DMS 273 treated with DMSO at 0.1 percent for 48 hours (cell line): Measurements from ENCODE around the gene BASP1.
"Not testable (repeated sequence)": the region's sequence is repeated elsewhere in the genome, so short reads cannot be mapped to it uniquely, and the experiment has no call there.

Source experiments
- DNase-seq: peaks from one replicate; lab custom pipeline; 2025; lab: John Stamatoyannopoulos, UW

The BASP1 gene

DNA sequence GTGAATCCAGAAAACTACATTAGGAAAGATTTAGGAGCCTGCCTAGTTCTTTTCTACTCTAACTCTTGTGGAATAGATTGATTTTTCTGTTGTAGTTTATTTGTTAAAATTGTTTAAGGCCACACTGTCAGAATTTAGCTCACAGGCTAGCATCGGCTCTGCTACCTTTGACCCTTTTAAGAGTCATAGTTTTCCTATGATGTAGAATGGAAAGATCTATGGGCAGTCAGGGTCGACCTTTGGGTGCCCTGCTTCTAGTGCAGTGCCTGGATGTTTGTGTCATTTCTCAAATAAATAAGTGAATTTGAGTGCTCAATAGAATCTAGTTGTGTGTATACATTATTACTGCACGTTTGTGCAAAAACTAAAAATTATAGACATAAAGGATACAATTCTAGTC lies 38.7 kb downstream of the BASP1 start:
- no peak for DNase-seq

DNA sequence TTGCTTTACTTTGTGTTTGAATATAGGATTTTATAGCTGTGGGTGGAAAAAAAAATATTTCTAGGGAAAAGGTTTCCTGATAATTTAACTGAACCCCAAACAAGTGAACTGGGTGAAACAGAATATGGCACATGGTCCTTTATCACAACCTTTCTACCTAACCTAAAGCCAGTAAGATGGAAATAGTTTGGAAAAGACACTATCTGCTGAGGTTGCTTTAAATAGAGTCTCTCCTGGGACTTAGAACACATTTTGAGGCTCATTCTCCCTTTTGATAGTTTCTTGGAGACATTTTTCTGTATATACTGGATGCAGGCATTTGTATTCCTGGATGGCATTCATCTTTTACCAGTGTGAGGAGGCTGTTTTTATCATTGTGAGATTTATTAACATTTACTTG lies 39.4 kb downstream of the BASP1 start:
- no peak for DNase-seq

- no peak for DNase-seq
Measured at GRCh38 chr5:17257705-17258273, 40.4 kb downstream of the BASP1 start.

GRCh38 chr5:17258431-17258830 lies 41.0 kb downstream of the BASP1 start:
- DNase-seq, result no peak

- not testable (repeated sequence) for DNase-seq
Measured at GRCh38 chr5:17259012-17259411, 41.6 kb downstream of the BASP1 start.

DNA sequence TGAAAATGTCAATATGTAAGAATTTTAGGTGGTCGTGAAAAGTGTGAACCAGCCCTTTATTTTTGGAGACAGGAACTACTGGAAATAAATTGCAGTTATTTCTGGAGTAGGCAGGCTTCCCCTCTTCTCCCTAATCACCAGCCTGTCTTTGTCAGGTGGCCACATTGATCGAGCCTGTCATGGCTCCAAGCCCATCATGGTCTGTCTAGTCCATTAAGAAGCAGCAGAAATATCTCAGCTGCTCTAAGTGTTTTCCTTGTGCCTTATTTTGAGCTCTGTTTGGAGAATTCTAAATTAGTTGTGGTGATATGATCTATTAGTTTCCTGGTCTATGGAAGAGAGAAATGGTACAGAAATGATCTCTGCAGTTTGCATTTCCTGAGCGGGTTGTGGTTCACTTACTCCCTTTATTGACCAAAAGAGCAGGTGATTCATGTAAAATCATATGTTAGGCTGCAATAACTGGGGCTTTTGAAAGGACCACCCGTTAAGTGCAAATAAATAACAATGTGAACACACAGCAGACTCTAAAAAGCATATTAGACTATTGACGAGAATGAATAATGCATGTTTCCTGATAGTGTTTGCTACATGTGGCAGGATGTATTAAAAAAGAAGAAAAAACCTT lies 42.3 kb downstream of the BASP1 start:
- no peak for DNase-seq

GRCh38 chr5:17260549-17260948 lies 43.1 kb downstream of the BASP1 start:
- DNase-seq, result no peak

DNA sequence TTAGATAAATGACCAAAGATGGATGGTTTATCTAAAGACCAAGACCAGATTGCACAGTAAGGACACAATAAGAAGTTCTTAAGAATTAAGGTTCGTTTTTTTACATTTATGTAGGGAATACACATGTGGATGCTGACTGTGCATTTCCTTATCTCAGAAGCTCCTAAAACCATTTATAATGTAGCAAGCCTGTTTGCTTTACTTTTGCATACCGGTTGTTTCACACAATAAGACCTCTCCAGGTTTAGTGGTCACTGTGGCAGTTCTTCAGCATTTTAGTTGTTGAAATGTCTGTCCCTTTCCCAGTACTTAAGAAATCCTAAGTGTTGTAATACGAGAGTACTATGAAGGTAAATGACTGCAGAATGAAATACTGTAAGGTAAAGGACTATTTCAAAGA lies 43.6 kb downstream of the BASP1 start:
- DNase-seq, result no peak

DNA sequence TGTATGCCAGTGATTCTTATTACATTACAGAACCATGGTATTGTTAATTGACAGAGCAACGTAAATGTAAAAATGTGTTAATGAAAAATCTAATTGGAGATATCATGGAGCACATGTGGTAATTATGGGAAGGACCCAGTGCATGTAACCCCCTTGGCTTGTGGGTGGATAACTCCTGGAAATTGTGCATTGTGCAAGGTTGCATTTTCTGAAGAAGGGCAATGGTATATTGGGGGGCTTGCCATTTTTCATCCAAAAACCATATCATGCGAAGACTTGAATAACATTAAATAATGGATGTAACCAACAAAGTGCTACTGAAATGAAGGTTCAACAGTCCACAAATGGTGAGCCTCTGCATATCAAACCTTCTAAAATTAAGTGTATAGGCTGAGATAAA lies 47.6 kb downstream of the BASP1 start:
- no peak for DNase-seq

DNA sequence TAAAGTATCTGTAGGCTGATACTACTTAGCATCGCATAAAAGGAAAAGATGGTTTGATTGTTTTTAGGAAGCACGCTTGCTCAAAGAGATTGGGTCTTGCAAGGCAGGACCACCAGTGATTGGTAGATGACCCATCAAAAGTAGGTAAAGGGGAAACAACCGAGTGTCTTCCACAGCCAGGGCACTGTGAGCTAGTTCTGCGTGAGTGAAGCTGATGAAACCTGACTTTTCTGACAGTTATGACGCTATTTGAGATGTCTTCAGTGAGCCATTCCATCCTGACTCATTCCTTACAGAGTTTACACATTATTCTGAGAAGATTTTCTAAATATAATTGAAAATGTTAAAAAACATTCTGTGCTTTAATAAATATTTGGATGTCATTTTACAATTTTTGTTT lies 49.7 kb downstream of the BASP1 start:
- DNase-seq, result no peak

- DNase-seq, result no peak
Measured at GRCh38 chr5:17269201-17269600, 51.8 kb downstream of the BASP1 start.

GRCh38 chr5:17272111-17272510 lies 54.7 kb downstream of the BASP1 start:
- no peak for DNase-seq

DNA sequence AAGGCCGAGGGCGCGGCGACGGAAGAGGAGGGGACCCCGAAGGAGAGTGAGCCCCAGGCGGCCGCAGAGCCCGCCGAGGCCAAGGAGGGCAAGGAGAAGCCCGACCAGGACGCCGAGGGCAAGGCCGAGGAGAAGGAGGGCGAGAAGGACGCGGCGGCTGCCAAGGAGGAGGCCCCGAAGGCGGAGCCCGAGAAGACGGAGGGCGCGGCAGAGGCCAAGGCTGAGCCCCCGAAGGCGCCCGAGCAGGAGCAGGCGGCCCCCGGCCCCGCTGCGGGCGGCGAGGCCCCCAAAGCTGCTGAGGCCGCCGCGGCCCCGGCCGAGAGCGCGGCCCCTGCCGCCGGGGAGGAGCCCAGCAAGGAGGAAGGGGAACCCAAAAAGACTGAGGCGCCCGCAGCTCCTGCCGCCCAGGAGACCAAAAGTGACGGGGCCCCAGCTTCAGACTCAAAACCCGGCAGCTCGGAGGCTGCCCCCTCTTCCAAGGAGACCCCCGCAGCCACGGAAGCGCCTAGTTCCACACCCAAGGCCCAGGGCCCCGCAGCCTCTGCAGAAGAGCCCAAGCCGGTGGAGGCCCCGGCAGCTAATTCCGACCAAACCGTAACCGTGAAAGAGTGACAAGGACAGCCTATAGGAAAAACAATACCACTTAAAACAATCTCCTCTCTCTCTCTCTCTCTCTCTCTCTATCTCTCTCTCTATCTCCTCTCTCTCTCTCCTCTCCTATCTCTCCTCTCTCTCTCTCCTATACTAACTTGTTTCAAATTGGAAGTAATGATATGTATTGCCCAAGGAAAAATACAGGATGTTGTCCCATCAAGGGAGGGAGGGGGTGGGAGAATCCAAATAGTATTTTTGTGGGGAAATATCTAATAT lies 58.1 kb downstream of the BASP1 start:
- DNase-seq, result no peak

- no peak for DNase-seq
Measured at GRCh38 chr5:17276445-17276844, 59.0 kb downstream of the BASP1 start.

- no peak for DNase-seq
Measured at GRCh38 chr5:17277907-17278306, 60.5 kb downstream of the BASP1 start.

DNA sequence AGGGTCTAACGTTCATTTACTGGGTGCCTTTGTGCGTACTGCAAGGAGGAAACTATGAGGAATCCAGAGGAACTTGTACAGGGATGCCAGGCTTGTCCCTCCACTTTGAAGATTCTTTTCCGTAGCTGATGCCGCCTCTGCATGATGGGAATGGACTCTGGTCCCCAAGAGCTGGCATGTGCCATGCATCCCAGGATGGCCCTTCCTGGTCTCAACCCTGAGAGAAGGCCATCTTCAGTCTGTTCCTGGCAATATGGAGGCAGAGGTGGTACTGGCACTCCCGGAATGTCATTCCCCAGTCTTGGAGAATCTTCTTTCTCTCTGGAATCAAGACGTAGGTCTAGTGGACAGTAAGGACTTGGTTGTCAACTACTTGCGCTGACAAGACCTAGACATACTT lies 61.5 kb downstream of the BASP1 start:
- DNase-seq, result no peak

- DNase-seq, result no peak
Measured at GRCh38 chr5:17279487-17279886, 62.1 kb downstream of the BASP1 start.

DNA sequence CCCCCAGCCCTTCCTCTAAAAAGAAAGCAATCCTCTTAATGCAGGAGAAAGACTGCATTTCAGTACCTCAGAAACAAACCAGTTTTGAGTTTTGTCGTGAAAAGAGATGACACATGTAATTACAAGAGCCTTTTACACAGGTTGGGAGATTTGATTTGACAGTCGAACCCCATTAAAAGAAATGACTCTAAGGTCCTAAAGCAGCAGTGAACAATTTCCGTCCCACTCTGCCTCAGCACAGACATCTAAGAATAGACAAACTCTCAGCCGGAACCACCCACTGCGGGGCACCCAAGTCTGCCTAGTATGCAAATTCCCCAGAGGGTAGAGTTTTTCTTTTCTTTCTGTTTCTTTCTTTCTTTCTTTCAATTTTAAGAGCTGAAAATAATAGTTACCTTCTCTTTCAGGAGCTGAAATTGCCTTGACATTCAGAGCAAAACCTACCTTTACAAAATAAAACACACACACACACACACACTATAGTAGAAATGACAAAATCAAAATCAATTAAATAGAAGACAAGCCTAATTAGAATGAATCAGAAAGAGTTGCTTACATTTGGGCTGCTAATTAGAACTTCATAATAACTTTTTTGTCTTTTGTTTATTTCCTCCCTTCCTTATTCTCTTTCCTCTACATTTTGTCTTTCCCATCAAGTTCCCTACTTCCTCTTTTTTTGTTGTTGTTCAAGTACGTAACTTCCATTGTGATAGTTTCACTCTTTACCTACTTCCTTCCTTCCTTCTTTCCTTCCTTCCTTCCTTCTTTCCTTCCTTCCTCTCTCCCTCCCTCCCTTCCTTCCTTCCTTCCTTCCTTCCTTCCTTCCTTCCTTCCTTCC lies 65.1 kb downstream of the BASP1 start:
- no peak for DNase-seq

DNA sequence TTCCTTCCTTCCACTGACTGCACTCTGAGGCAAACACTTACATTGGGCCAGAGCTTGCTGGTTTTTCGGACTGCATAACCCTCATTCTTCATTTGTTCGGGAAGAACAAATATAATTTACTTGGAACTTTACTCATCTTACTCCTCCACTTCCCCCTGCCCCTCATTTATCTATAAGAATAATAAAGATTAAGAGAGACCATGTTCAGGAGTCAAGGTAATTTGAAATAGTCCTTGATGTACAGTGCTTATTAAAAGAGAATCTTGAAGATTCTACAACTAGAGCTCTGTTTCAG lies 65.6 kb downstream of the BASP1 start:
- no peak for DNase-seq

DNA sequence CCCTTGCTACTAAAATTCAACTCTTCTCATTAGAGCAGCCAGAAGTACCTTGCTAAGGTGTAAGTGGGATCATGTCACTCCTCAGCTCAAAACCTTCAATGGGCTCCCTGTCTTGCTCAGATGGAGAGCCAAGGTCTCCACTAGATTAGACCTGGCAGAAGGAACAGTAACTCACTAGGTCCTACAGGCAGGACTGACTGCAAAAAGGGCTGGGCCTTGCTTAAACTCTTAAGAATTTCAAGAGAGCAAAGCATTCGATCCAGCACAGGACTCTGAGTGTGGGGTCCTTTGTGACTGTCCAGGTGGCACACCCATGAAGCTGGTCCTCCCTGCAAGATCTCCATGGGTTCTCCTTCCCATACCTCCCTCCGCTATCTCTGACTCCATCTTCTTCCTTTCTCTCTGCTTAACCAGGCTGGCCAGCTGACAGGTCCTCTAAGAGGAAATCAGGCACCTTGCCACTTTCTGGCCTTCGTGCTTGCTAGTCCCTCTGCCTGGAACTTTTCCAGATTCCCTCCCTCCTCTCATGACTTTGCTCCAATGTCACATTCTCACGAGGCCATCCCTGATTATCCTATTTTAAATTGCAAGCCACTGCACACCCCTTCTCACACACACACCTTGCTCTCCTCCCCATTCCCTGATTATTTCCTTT lies 70.2 kb downstream of the BASP1 start:
- DNase-seq, result no peak

GRCh38 chr5:17288570-17288969 lies 71.1 kb downstream of the BASP1 start:
- DNase-seq, result no peak
